NCI-H226 (cell line): Measurements from ENCODE around the gene USP20.
"Not testable (repeated sequence)": the region's sequence is repeated elsewhere in the genome, so short reads cannot be mapped to it uniquely, and the experiment has no call there.

Experiments
- DNase-seq: peaks from one replicate; pipeline ENCODE4 v3.0.0-alpha.2; 2015

USP20 gene

GRCh38 chr9:129876815-129877214 is 41.6 kb downstream of the USP20 start:
- no peak for DNase-seq

DNA sequence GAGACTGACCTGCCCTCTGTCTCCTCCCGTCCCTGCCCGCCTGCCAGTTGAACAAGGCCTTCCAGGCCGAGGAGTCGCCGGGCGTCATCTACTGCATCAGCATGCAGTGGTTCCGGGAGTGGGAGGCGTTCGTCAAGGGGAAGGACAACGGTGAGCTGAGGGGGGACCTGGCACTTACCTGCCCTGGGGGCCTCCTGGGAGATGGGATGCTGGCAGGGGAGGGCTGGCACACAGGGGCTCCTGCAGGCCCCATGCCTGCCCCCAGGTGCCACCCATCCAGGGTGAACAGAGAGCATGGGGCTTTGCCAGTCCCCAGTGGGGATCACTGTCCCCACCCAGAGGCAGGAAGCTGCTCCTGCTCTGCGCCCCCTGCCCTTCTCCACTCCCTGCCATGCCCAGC is 43.0 kb downstream of the USP20 start:
- DNase-seq = no peak

DNA sequence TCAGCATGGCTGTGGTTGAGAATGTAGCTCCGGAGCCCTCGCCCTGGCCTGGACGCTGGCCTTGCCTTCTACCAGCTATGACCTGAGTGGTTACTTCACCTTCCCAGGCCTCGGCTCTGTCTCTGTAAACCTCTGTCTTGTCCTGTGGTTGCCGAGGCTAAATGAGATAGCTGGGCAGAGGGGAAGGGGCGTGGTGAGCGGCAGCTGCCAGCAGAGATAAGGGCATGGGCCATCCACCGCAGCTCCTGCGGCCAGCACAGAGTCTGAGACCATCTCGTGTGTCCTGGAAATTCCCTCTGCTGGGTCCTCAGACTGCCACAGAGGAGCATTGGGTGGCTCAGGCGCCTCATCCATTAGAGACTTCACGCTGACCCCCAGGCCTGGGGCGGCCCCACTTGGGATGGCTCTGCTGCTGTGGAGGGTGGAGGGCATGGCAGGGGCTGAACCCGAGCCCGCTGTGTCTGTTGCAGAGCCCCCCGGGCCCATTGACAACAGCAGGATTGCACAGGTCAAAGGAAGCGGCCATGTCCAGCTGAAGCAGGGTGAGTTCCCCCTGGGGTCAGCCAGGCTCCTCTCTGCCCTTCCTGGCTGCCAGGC is 43.9 kb downstream of the USP20 start:
- DNase-seq = no peak

DNA sequence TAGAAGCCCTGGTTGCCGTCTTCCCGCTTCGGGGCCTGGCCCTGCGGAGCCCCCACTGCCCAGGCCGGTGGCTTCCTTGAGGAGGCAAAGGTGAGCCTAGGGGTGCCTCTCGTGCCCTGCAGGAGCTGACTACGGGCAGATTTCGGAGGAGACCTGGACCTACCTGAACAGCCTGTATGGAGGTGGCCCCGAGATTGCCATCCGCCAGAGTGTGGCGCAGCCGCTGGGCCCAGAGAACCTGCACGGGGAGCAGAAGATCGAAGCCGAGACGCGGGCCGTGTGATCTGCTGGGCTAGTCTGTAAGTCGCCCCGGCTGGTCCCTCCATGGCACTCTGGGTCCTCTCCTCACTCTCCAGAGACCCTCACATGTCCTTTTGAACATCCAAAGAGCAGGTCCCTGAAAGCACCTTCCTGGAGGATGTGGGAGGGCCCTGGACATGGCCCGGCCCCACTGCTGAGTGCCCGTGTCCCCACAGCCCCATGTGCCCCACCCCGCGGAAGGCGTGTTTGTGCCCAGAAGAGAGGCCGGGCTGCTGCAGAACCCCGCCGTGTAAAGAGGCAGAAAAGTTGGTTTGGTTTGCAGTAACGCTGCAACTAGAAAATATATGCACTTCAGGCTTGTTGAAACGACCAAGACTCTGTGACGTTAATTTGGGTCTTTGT is 44.9 kb downstream of the USP20 start:
- DNase-seq = no peak

DNA sequence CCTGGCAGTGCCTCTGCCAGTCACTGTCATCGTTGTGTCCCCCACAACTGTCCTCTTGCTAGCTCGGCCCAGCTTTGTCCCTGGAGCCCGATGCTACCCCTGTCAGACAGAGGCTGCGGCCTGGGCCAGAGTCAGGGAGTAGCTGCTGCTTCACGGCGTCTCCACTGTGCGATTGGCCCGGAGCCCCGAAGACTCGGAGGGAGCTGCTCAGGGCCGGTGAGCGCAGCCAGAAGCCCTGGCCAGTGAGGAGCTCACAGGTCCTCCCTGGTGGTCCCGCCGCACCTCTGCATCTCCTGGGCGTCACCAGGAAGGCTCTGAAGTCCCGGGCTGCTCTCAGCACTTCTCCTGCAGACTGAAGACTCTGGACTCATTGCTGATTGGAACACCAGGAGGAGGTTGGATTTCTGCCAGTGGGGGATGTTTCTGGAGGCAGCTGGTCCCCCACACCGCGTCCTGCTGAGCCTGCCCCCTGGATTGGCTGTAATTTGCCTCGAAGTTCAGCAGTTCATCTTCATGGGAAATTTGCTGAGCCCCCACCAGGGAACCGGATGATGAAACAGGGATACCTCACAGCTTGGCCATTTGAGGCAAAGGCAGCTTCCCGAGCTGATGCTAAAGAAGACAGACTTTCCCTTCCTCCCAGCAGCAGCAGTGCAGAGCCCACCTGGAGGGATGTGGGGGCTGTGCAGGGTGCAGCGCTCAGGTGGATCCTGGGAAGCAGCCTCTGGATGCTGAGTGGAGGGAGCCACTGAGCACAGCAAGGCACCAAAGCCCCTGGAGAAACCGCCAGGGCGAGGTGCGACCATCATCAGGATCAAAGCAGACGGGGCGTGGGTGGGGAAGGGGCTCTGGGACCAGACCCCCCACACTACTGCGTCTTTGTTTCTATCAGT is 45.6 kb downstream of the USP20 start:
- DNase-seq = no peak

GRCh38 chr9:129881547-129882324 is 46.5 kb downstream of the USP20 start:
- DNase-seq = no peak

- peak; percentile 72 for DNase-seq
These were observed 49.2 kb downstream of the USP20 start for GRCh38 chr9:129884220-129885017.

GRCh38 chr9:129885018-129885669 is 49.9 kb downstream of the USP20 start:
- no peak for DNase-seq

DNA sequence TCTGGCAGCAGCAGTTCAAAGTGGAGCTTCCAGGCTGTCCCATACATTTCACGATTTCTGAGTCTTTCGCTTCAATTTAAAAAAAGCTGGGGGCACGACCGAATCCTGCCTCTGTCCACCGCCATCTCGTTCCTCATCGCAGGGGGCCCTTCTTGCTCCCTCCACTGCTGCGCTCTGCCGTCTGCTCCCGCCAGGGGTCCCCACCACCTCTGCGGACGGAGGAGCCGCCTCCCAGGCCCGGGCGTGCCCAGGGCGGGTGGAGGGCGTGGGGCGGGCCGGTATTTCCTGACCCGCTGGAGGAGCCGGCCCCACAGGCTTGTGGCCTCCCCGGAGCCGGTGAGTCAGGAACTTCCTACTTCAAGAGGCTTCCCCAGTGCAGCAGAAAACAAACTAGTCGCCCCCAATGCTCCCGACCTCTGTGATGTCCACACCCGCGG is 50.4 kb downstream of the USP20 start:
- peak; percentile 90 for DNase-seq

DNA sequence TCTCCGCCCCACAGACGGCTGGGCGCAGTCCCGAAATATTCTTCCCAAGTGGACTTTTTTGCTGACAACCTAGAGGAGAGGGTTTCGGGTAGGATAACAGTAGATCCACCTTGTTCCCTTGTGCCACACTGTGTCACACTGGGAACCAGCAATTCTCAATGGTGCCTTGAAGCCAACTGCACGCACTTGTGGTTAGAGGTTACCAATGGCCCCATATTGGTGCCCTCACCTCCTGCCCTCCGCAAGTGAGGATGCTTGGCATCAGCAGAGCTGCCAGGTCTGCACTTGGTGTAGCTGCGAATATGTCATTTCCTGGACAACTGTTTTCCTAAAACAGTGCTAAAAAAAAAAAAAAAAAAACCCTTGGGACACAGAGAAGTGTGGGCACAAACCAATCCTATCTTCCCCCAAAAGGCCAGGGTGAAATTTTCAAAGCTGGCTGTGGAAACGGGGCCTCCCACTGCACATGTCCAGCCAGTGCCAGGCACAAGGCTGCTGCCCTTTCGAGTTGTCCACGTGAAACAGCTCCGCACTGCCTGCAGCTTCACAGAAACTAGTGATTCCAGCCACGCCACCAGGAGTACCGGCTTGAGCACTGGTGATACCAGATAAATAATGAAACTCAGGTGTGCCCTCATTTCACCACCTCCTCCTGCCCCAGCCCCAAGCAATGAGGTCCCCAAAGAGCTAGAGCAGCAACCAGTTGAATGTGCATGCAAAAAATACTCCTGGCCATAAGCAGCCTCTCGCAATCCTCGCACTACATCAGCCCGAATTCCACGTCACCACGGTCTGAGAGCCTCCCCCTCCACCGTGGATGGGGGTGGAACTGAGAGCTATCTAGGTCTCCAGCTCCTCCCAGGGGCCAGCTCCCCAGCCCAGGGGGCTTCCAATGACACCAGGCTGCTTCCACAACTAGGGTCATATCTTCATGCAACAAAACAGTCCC is 51.2 kb downstream of the USP20 start:
- DNase-seq = no peak

DNA sequence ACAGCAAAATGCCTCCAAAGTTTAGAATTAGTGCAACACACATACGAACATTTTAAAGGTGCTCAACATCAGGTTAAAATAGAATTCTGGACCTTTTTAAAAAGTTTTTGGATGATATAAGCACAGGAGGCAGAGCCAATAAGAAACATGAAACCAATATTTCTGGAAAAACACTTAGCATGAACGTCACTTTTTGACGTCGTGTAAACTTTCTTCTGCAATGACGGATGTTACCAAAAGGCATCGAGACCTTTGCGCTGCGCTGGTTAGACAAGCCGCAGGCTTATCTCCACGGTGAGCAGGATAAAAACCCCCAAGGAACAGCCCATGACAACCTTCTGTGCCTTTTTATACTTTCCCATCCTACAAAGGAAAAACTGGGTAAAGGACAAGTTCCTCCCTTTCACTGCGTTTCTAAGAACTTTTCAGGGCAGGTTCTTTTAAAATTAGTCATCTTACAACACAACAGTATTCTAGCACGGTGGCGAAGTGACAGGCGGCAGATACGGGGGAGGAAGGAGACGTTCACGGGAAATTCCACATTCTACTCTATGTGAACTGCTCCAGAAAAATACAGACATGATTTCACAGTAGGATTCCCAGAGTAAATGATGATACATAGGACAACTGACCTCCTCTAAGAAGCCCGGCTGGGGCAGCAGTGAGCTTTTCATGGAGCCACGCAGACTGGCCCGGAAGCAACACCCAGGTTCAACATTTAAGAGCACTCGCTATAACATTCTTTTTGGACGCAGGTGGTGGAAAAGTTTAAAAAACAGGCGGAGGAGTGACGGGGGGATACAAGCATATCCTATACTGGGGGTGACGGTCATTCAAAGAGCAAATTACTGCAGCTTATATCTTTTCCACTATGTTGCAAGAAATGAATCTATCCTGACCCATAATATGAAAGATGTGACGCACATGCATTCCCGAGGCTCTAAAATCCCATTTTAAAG is 52.4 kb downstream of the USP20 start:
- DNase-seq = peak; percentile 27

- DNase-seq = no peak
These were observed 53.2 kb downstream of the USP20 start for GRCh38 chr9:129888293-129889121.

DNA sequence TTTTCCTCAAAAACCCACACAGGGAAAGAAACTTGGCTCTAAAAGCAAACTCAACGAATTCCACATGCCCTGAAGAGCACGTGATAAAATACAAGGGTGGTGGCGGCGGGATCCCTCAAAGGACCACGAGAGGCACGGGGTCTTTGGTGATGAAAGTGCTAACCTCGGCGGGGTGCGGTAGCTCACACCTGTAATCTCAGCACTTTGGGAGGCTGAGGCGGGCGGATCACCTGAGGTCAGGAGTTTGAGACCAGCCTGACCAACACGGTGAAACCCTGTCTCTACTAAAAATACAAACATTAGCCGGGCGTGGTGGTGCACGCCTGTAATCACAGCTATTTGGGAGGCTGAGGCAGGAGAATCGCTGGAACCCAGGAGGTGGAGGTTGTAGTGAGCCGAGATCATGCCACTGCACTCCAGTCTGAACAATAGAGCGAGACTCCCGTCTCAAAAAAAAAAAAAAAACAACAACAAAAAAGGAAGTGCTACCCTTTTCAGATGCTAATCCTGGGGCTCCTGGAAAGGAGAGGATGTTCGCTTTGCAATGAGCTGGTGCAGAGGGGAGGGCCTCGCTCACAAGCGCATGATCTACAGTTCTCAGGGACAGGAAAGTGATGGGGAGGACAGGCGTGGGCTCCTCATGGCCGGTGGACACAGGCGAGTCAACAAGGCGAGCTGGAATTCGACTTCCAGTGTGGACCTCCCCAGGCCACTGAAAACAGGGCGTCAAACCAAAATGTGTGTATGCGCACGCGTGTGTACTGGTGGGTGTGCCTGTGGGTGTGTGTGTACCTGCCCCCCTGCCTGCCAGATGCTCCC is 54.1 kb downstream of the USP20 start:
- DNase-seq = no peak

GRCh38 chr9:129889941-129890717 is 54.9 kb downstream of the USP20 start:
- DNase-seq = no peak

DNA sequence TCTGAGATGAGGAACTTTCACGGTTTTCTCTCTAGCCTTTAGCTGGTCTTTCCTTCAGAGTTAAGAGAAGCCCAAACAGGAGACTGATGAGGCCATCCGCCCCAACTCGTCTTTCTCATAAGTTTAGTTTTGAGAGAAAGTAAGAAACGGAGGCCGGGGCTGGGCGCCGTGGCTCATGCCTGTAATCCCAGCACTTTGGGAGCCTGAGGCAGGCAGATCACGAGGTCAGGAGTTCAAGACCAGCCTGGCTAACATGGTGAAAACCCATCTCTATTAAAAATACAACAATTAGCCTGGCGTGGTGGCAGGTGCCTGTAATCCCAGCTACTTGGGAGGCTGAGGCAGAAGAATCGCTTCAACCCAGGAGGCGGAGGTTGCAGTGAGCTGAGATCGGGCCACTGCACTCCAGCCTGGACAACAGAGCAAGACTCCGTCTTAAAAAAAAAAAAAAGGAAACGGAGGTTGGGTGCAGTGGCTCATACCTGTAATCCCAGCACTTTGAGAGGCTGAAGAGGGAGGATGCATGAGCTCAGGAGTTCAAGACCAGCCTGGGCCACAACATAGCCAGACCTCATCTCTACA is 55.6 kb downstream of the USP20 start:
- DNase-seq = not testable (repeated sequence)

GRCh38 chr9:129891569-129891968 is 56.3 kb downstream of the USP20 start:
- DNase-seq = no peak
